ENCODE data around the gene ENDOV.

- TF ChIP-seq CTCF (IDR thresholded peaks at IDR 0.05) (no peak), EP300 (IDR thresholded peaks at IDR 0.05) (no peak)
Measured at GRCh38 chr17:80475910-80476876, 61.2 kb downstream of the ENDOV start, which contains the start of gene NPTX1.

All from suprapubic skin (tissue), 3 donors.